ENCODE data around the gene GNAQ. TPM values are rescaled to one million over a fixed set of nuclear protein-coding genes. Genes with fewer than 3 reads are reported as not detected.

The GNAQ gene
- total RNA-seq, 1 experiment from 2014 or later, result 48.6 TPM

GRCh38 chr9:78070521-78070920 is 38.9 kb upstream of the GNAQ start:
- peaks cover 9 to 17% (median 16%) of the 10 kb centered on the region in 3 experiments for H3K36me3 Mint-ChIP-seq (ENCODE audit: insufficient read depth in 1 of 3, low read depth in 3 of 3)
- Histone ChIP-seq H3T11ph (ENCODE audit: low read length) (no peak overlapping the region), H3K56ac (ENCODE audit: insufficient read length, low read depth, low read length) (no peak overlapping the region), H3K14ac (ENCODE audit: insufficient read depth, low read length) (no peak overlapping the region), H2BK5ac (ENCODE audit: insufficient read length, low read length) (no peak overlapping the region), H4K91ac (ENCODE audit: insufficient read length, low read depth, low read length) (no peak overlapping the region), H2BK120ac (ENCODE audit: low read depth, low read length, poor library complexity, severe bottlenecking) (no peak overlapping the region), H3K4me2 (ENCODE audit: insufficient read depth, insufficient read length, low read length) (no peak overlapping the region), H2AK5ac (ENCODE audit: insufficient read length, low read length) (no peak overlapping the region), H3K79me1 (ENCODE audit: insufficient read depth, low read depth, low read length, poor library complexity, severe bottlenecking) (no peaks in the 10 kb centered on the region), H4K5ac (ENCODE audit: insufficient read length, low read depth, low read length) (no peak overlapping the region), H4K20me1 (ENCODE audit: control insufficient read depth, insufficient read depth, insufficient read length) (no peaks in the 10 kb centered on the region), H3K23me2 (ENCODE audit: insufficient read length, low read depth, low read length, poor library complexity, severe bottlenecking) (no peaks in the 10 kb centered on the region), H3K9ac (ENCODE audit: extremely low read depth, insufficient read length, low read length) (no peak overlapping the region), H2BK20ac (ENCODE audit: low read depth, low read length, poor library complexity, severe bottlenecking) (no peak overlapping the region), H4K8ac (replicated peaks; ENCODE audit: insufficient read length, low read depth, low read length) (no peak overlapping the region), H2BK15ac (ENCODE audit: low read depth, low read length) (no peak overlapping the region), H3K9me3 (ENCODE audit: control insufficient read depth, low read depth, low read length) (peaks cover 5% of the 10 kb centered on the region), H2BK12ac (ENCODE audit: insufficient read length, low read depth, low read length) (no peak overlapping the region), H2AFZ (ENCODE audit: low read length) (no peak overlapping the region), H3K79me2 (ENCODE audit: insufficient read depth, low read length) (no peaks in the 10 kb centered on the region), H3K4me1 (ENCODE audit: insufficient read depth, low read length) (no peaks in the 10 kb centered on the region), H3K23ac (ENCODE audit: insufficient read length, low read depth, low read length) (no peak overlapping the region), H3K18ac (ENCODE audit: insufficient read length, low read depth, low read length) (no peak overlapping the region), H3K4ac (ENCODE audit: low read depth, low read length) (no peak overlapping the region), H3K27me3 (ENCODE audit: insufficient read depth, low read length) (no peaks in the 10 kb centered on the region), H3K27ac (ENCODE audit: insufficient read length, low read depth, low read length) (no peak overlapping the region)
- H3K4me3 Mint-ChIP-seq, result no peak overlapping the region
- H3K27ac Mint-ChIP-seq, result no peak overlapping the region
- peaks cover 0 to 3% of the 10 kb centered on the region in 2 experiments; a peak in 1 of 4 replicates for H3K4me1 Mint-ChIP-seq
- DNase-seq, result no peak
- peaks cover 16 to 17% of the 10 kb centered on the region in 2 experiments for H3K9me3 Mint-ChIP-seq
- no CpG with 5 or more reads among the region's 2 CpGs for WGBS (ENCODE audit: extremely low coverage, insufficient read length, low lambda C conversion rate)
- no peak for TF ChIP-seq CTCF (conservative IDR thresholded peaks at IDR 0.05)
- peaks cover 4% of the 10 kb centered on the region for H3K27me3 Mint-ChIP-seq (ENCODE audit: low read depth)
